K562 (cell line): ENCODE measurements around the gene MESP1. TPM values are rescaled to one million over a fixed set of nuclear protein-coding genes. Genes with fewer than 3 reads are reported as not detected.

Experiments
- GATAD2B ChIP-seq: fragments of 450-650 bp; IDR thresholded peaks from 2 replicates; pipeline ENCODE4 v1.6.1; 2017; ENCODE audit warnings: mild to moderate bottlenecking, borderline replicate concordance
- HOXB6 ChIP-seq: fragments of 250-450 bp; sonication (Bioruptor Pico); IDR thresholded peaks from 2 replicates; pipeline ENCODE4 v1.5.1; 2022; ENCODE audit warnings: mild to moderate bottlenecking, borderline replicate concordance
- KDM5B ChIP-seq: fragments of 200-600 bp; sonication (generic); IDR thresholded peaks from 2 replicates; pipeline ENCODE4 v1.6.1; 2012; ENCODE audit warnings: low read depth, mild to moderate bottlenecking, moderate library complexity, low read length, control low read depth, inconsistent platforms; ENCODE audit not compliant: insufficient replicate concordance
- MAX ChIP-seq: sonication (generic); formaldehyde crosslinking; IDR thresholded peaks from 2 replicates; pipeline ENCODE4 v1.9.0; 2022; ENCODE audit warnings: mild to moderate bottlenecking, missing genetic modification reagents
- MECOM ChIP-seq: fragments of 250-450 bp; sonication (Bioruptor Pico); IDR thresholded peaks from 2 replicates; pipeline ENCODE4 v1.8.0; 2022; ENCODE audit warnings: inconsistent platforms
- NCOA6 ChIP-seq: fragments of 450-650 bp; IDR thresholded peaks from 2 replicates; pipeline ENCODE4 v1.6.1; 2017; ENCODE audit warnings: mild to moderate bottlenecking
- NFIC ChIP-seq: fragments of 450-650 bp; IDR thresholded peaks from 2 replicates; pipeline ENCODE4 v1.6.1; 2017; ENCODE audit warnings: mild to moderate bottlenecking, inconsistent platforms
- NRF1 ChIP-seq, 2 experiments: fragments of 450-650 bp; IDR thresholded peaks in 1 of 2; conservative IDR thresholded peaks in 1 of 2; 2 replicates each; pipeline ENCODE4 v1.6.1; 2014; ENCODE audit warnings: mild to moderate bottlenecking in 2 of 2
- SIN3B ChIP-seq: fragments of 450-650 bp; IDR thresholded peaks from 2 replicates; pipeline ENCODE4 v1.6.1; 2017; ENCODE audit warnings: low read depth, mild to moderate bottlenecking, moderate library complexity
- SRF ChIP-seq, 2 experiments: fragments of 250-450, 450-650 bp in 1 of 2; sonication (Bioruptor Pico) in 1 of 2; sonication (generic) in 1 of 2; formaldehyde crosslinking; IDR thresholded peaks; 2 replicates each; pipeline versions ENCODE4 v1.5.0 to v1.5.1; 2020 to 2022; ENCODE audit warnings: mild to moderate bottlenecking in 1 of 2, missing genetic modification reagents in 1 of 2
- TSHZ1 ChIP-seq: fragments of 250-450 bp; sonication (Bioruptor Pico); IDR thresholded peaks from 2 replicates; pipeline ENCODE4 v1.4.0; 2020; ENCODE audit warnings: mild to moderate bottlenecking, moderate library complexity
- ZFPM2 ChIP-seq: fragments of 250-450 bp; sonication (Bioruptor Pico); IDR thresholded peaks from 2 replicates; pipeline ENCODE4 v1.5.1; 2022; ENCODE audit warnings: mild to moderate bottlenecking
- ZNF184 ChIP-seq: sonication (generic); formaldehyde crosslinking; IDR thresholded peaks from 2 replicates; pipeline ENCODE4 v1.5.0; 2020; ENCODE audit warnings: missing genetic modification reagents
- ZNF398 ChIP-seq: fragments of 250-450 bp; sonication (Bioruptor Pico); IDR thresholded peaks from 2 replicates; pipeline ENCODE4 v1.8.0; 2021; ENCODE audit warnings: moderate library complexity, mild to moderate bottlenecking, inconsistent platforms
- ZNF511 ChIP-seq: sonication (generic); formaldehyde crosslinking; IDR thresholded peaks from 2 replicates; pipeline ENCODE4 v1.8.0; 2022; ENCODE audit warnings: mild to moderate bottlenecking, missing genetic modification reagents
- ZNF696 ChIP-seq: fragments of 250-450 bp; sonication (Bioruptor Pico); conservative IDR thresholded peaks from 2 replicates; pipeline ENCODE4 v1.4.0; 2020; ENCODE audit warnings: mild to moderate bottlenecking, moderate library complexity
- polyA plus RNA-seq, 8 experiments: library from polyadenylated mRNA; depleted of rRNA in 4 of 8; stranded (reverse) in 5 of 8; unstranded in 3 of 8; fragments of >200 nt; fragmentation: Nextera tagmentation in 2 of 8; fragmentation: Illumina TruSeq in 1 of 8; extraction: Ambion mirVana in 2 of 8; extraction: Trizol in 1 of 8; gene quantifications; 2 replicates each; pipeline versions ENCODE4 v1.2.1 to v1.2.3, GENCODE V29; 2011 to 2014; ENCODE audit warnings: inconsistent platforms in 1 of 8, missing spikeins in 1 of 8
- total RNA-seq, 7 experiments: library from RNA; depleted of rRNA in 6 of 7; stranded (reverse); fragments of >200 nt in 6 of 7; fragmentation: Illumina TruSeq in 2 of 7; extraction: Trizol in 2 of 7; gene quantifications; 2 replicates each; pipeline versions ENCODE4 v1.2.1 to v1.2.3, GENCODE V29; 2011 to 2021; ENCODE audit warnings: low replicate concordance in 1 of 7

MESP1 gene
- total and polyA plus RNA-seq, 9 of the 15 experiments (the other 6 are each of a cell fraction or from before 2014, with no cell fraction given), result 0.14 to 1.1 (median 0.36) TPM; not detected in 4

GRCh38 chr15:89750560-89751542, at the start of gene MESP1 (continued):
- TF ChIP-seq ZNF398 (no peak), ZNF184 (CRISPR knock-in tag) (no peak), ZNF696 (no peak), TSHZ1 (CRISPR knock-in tag) (no peak), ZNF511 (peak; percentile 53), HOXB6 (no peak), NRF1 (conservative IDR thresholded peaks at IDR 0.05 in 1 of 2, IDR thresholded peaks at IDR 0.05 in 1 of 2) (peak; percentile 97), NCOA6 (0 out of 2 replicates have a peak, but pooled peaks have one; percentile 28), MAX (CRISPR knock-in tag) (peak; percentile 95), GATAD2B (peak; percentile 48), SIN3B (0 out of 2 replicates have a peak, but pooled peaks have one; percentile 32), SRF (CRISPR knock-in tag; IDR thresholded peaks at IDR 0.05) (peak in 1 of 2 experiments; percentile 40; a peak in 1 of 4 replicates), NFIC (peak; percentile 15; the same call in 1 of the 2 replicates), KDM5B (peak; percentile 48), ZFPM2 (no peak), MECOM (no peak)
